Neural cell (in vitro differentiated cells): Measurements from ENCODE around the gene PGAP3. TPM values are rescaled to one million over a fixed set of nuclear protein-coding genes. Genes with fewer than 3 reads are reported as not detected.

Experiments used
- H2AFZ ChIP-seq: fragments of 200-600, 300-800 bp; sonication (generic), shearing (Covaris generic); 2 replicates; pipeline ENCODE4 v1.6.0; 2014; ENCODE audit warnings: low read depth, mild to moderate bottlenecking, antibody characterized with exemption, low read length, moderate library complexity
- H3F3A ChIP-seq: fragments of 200-600 bp; shearing (Covaris generic); 2 replicates; pipeline ENCODE4 v1.6.1; 2016; ENCODE audit warnings: mild to moderate bottlenecking, moderate library complexity, mixed read lengths, antibody characterized with exemption, low read length; ENCODE audit not compliant: insufficient read depth, poor library complexity, severe bottlenecking
- H3K27ac ChIP-seq: fragments of 200-600, 300-800 bp; sonication (generic), shearing (Covaris generic); 2 replicates; pipeline ENCODE4 v1.5.1; 2014; ENCODE audit warnings: mild to moderate bottlenecking, low read length, moderate library complexity
- H3K27me3 ChIP-seq: fragments of 300-800, 200-600 bp; sonication (generic), shearing (Covaris generic); 2 replicates; pipeline ENCODE4 v1.6.0; 2014; ENCODE audit warnings: mild to moderate bottlenecking, low read depth, low read length, moderate library complexity; ENCODE audit not compliant: insufficient read depth
- H3K36me3 ChIP-seq: fragments of 300-800, 200-600 bp; sonication (generic), shearing (Covaris generic); 2 replicates; pipeline ENCODE4 v1.5.1; 2014; ENCODE audit warnings: mild to moderate bottlenecking, antibody characterized with exemption, low read length, moderate library complexity; ENCODE audit not compliant: insufficient read depth
- H3K4me2 ChIP-seq: fragments of 300-800, 200-600 bp; sonication (generic), shearing (Covaris generic); 2 replicates; pipeline ENCODE4 v1.6.0; 2014; ENCODE audit warnings: mild to moderate bottlenecking, low read length
- H3K4me3 ChIP-seq: fragments of 300-800, 200-600 bp; sonication (generic), shearing (Covaris generic); 2 replicates; pipeline ENCODE4 v1.5.1; 2014; ENCODE audit warnings: mild to moderate bottlenecking, low read length, moderate library complexity
- H3K79me2 ChIP-seq: fragments of 200-600 bp; shearing (Covaris generic); replicated peaks from 2 replicates; pipeline ENCODE4 v1.6.0; 2014; ENCODE audit warnings: mild to moderate bottlenecking, low read length, moderate library complexity; ENCODE audit not compliant: insufficient read depth
- H3K9ac ChIP-seq: fragments of 300-800, 200-600 bp; sonication (generic), shearing (Covaris generic); 2 replicates; pipeline ENCODE4 v1.6.1; 2016; ENCODE audit warnings: mild to moderate bottlenecking, low read length, mixed read lengths
- H3K9me2 ChIP-seq: fragments of 200-600 bp; shearing (Covaris generic); 2 replicates; pipeline ENCODE4 v1.6.1; 2016; ENCODE audit warnings: mild to moderate bottlenecking, low read length, mixed read lengths; ENCODE audit not compliant: insufficient read depth
- H3K9me3 ChIP-seq: fragments of 200-600, 300-800 bp; sonication (generic), shearing (Covaris generic); 2 replicates; pipeline ENCODE4 v1.6.1; 2016; ENCODE audit warnings: mild to moderate bottlenecking, mixed run types, low read length, moderate library complexity, mixed read lengths
- H4K20me1 ChIP-seq: fragments of 200-600 bp; shearing (Covaris generic); 2 replicates; pipeline ENCODE4 v1.6.1; 2016; ENCODE audit warnings: mild to moderate bottlenecking, mixed run types; ENCODE audit not compliant: insufficient read depth
- EP300 ChIP-seq: fragments of 450-650 bp; conservative IDR thresholded peaks from 2 replicates; pipeline ENCODE4 v1.6.1; 2014; ENCODE audit warnings: antibody characterized with exemption, mild to moderate bottlenecking, moderate library complexity; ENCODE audit not compliant: poor library complexity, severe bottlenecking
- EZH2 ChIP-seq: fragments of 200-600, 300-800 bp; shearing (Covaris generic), sonication (generic); IDR thresholded peaks from 2 replicates; pipeline ENCODE4 v1.6.1; 2014; ENCODE audit warnings: antibody characterized with exemption, low read length, borderline replicate concordance, mild to moderate bottlenecking; ENCODE audit not compliant: insufficient read depth, poor library complexity, severe bottlenecking
- MXI1 ChIP-seq: fragments of 450-650 bp; conservative IDR thresholded peaks from 2 replicates; pipeline ENCODE4 v1.6.1; 2014; ENCODE audit warnings: antibody characterized with exemption, mild to moderate bottlenecking; ENCODE audit not compliant: poor library complexity, severe bottlenecking
- POLR2AphosphoS5 ChIP-seq: IDR thresholded peaks from 2 replicates; pipeline ENCODE4 v1.6.1; 2012
- RAD21 ChIP-seq: fragments of 450-650 bp; conservative IDR thresholded peaks from 2 replicates; pipeline ENCODE4 v1.6.1; 2014; ENCODE audit warnings: antibody characterized with exemption, mild to moderate bottlenecking, moderate library complexity
- SMC3 ChIP-seq: fragments of 450-650 bp; conservative IDR thresholded peaks from 2 replicates; pipeline ENCODE4 v1.6.1; 2014; ENCODE audit warnings: antibody characterized with exemption, mild to moderate bottlenecking, moderate library complexity; ENCODE audit not compliant: poor library complexity
- TAF1 ChIP-seq: IDR thresholded peaks from 2 replicates; pipeline ENCODE4 v1.6.1; 2012; ENCODE audit warnings: low read depth
- polyA plus RNA-seq: library from polyadenylated mRNA; depleted of rRNA; stranded (reverse); fragments of >200 nt; gene quantifications from 2 replicates; pipeline ENCODE4 v1.2.3, GENCODE V29; 2014
- TF ChIP-seq, protein P1 (sequence below): fragments of 450-650 bp; IDR thresholded peaks from 2 replicates; pipeline ENCODE4 v1.5.1; 2014; ENCODE audit warnings: antibody characterized with exemption, mild to moderate bottlenecking, moderate library complexity; ENCODE audit not compliant: poor library complexity, severe bottlenecking
- TF ChIP-seq, protein P2 (sequence below): IDR thresholded peaks from 2 replicates; pipeline ENCODE4 v1.6.1; 2012; ENCODE audit warnings: borderline replicate concordance

Gene PGAP3
- polyA plus RNA-seq, 1 donor from 2014 or later = 27.2 TPM

DNA sequence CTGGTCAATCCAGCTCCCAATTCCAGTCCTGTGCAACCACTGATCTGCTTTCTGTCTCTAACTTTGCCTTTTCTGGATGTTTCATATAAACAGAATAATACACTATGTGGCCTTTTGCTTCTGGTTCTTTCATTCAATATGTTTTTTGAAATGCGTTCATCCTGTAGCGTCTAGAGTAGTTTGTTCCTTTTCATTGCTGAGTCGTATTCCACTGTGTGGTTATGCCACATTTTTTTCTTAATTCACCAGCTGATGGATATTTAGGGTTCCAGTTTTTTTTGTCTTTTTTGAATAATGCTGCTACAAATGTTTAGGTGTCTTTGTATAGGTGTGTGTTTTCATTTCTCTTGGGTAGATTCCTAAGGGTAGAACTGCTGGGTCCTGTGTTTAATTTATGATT lies 44.7 kb upstream of the PGAP3 start:
- no peaks in the 10 kb centered on the region for H3K36me3 ChIP-seq
- no peaks in the 10 kb centered on the region for H3F3A ChIP-seq
- TF ChIP-seq RAD21 (no peak), POLR2AphosphoS5 (no peak), MXI1 (no peak), TAF1 (no peak), EP300 (no peak), EZH2 (no peak), SMC3 (no peak)
- TF ChIP-seq, protein P1, sequence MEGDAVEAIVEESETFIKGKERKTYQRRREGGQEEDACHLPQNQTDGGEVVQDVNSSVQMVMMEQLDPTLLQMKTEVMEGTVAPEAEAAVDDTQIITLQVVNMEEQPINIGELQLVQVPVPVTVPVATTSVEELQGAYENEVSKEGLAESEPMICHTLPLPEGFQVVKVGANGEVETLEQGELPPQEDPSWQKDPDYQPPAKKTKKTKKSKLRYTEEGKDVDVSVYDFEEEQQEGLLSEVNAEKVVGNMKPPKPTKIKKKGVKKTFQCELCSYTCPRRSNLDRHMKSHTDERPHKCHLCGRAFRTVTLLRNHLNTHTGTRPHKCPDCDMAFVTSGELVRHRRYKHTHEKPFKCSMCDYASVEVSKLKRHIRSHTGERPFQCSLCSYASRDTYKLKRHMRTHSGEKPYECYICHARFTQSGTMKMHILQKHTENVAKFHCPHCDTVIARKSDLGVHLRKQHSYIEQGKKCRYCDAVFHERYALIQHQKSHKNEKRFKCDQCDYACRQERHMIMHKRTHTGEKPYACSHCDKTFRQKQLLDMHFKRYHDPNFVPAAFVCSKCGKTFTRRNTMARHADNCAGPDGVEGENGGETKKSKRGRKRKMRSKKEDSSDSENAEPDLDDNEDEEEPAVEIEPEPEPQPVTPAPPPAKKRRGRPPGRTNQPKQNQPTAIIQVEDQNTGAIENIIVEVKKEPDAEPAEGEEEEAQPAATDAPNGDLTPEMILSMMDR = no peak
- TF ChIP-seq, protein P2, sequence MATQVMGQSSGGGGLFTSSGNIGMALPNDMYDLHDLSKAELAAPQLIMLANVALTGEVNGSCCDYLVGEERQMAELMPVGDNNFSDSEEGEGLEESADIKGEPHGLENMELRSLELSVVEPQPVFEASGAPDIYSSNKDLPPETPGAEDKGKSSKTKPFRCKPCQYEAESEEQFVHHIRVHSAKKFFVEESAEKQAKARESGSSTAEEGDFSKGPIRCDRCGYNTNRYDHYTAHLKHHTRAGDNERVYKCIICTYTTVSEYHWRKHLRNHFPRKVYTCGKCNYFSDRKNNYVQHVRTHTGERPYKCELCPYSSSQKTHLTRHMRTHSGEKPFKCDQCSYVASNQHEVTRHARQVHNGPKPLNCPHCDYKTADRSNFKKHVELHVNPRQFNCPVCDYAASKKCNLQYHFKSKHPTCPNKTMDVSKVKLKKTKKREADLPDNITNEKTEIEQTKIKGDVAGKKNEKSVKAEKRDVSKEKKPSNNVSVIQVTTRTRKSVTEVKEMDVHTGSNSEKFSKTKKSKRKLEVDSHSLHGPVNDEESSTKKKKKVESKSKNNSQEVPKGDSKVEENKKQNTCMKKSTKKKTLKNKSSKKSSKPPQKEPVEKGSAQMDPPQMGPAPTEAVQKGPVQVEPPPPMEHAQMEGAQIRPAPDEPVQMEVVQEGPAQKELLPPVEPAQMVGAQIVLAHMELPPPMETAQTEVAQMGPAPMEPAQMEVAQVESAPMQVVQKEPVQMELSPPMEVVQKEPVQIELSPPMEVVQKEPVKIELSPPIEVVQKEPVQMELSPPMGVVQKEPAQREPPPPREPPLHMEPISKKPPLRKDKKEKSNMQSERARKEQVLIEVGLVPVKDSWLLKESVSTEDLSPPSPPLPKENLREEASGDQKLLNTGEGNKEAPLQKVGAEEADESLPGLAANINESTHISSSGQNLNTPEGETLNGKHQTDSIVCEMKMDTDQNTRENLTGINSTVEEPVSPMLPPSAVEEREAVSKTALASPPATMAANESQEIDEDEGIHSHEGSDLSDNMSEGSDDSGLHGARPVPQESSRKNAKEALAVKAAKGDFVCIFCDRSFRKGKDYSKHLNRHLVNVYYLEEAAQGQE = no peak
- H3K4me3 ChIP-seq = no peak overlapping the region
- H3K9ac ChIP-seq = no peak overlapping the region
- H3K27ac ChIP-seq = no peak overlapping the region
- no peaks in the 10 kb centered on the region for H3K9me3 ChIP-seq
- no peak overlapping the region for H2AFZ ChIP-seq
- no peaks in the 10 kb centered on the region for H3K79me2 ChIP-seq
- no peaks in the 10 kb centered on the region for H3K9me2 ChIP-seq
- no peaks in the 10 kb centered on the region for H4K20me1 ChIP-seq
- peaks cover 20% of the 10 kb centered on the region for H3K27me3 ChIP-seq
- H3K4me2 ChIP-seq = no peak overlapping the region

DNA sequence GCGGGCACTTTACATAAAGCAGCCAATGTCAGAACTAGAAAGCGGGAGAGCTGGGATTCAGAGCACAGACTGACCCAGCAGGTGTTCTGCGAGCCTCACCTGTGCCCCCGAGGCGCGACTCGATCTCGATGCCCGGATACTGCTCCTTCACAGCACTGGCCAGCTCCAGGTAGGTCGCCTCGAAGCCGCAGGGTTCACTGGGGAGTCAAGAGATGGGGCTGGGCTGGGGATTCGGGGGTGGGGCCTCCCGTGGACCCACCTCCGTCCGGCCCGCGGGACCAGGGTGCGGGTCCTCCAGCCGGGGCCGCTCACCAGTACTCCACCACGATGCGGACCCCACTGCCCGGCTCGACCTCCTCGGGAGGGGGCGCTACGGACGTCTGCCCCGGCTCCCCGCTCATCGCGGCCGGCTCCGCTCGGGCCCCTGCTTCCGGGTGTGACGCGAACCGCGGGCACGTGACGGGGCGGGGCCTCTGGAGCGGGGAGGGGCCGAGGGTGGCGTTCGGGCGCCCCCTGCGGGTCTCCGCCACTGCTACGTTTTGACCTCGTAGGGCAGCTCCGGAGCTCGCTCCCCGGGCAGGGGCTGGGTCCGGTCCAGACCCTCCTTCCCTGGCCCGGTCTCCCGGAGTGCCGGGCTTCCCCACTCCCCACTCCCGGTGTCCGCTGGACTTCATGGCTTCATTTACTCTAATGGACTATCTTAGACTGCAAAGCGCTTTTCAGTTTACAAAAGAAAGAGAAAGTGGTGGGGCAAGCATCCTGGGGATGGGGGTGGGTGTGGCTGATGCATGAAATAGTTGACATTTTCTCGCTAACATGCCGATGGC lies 42.5 kb upstream of the PGAP3 start, which contains the start of gene MIEN1:
Gene MIEN1, minus strand, starts transcription at position 438 of the 827 bp plus-strand sequence. Its CDS starts 37 bp downstream, at position 401.
- TF ChIP-seq, protein P2 = no peak
- TF ChIP-seq EP300 = peak; percentile 39
- peak; percentile 54 for TF ChIP-seq RAD21
- TF ChIP-seq TAF1 = no peak
- TF ChIP-seq, protein P1 = peak; percentile 93
- TF ChIP-seq SMC3 = peak; percentile 68
- TF ChIP-seq POLR2AphosphoS5 = peak; percentile 94
- TF ChIP-seq EZH2 = no peak
- peak; percentile 71 for TF ChIP-seq MXI1
- Histone ChIP-seq H3K4me2 (peak within 1 kb of the TSS; percentile 94), H3K9me3 (no peaks in the 10 kb centered on the region), H3K27ac (peak within 1 kb of the TSS; percentile 49), H3K9me2 (no peaks in the 10 kb centered on the region), H3K4me3 (peak within 1 kb of the TSS; percentile 96), H3K36me3 (no peaks in the 10 kb centered on the region), H4K20me1 (no peaks in the 10 kb centered on the region), H2AFZ (peak within 1 kb of the TSS; percentile 85), H3F3A (no peaks in the 10 kb centered on the region), H3K27me3 (no peaks in the 10 kb centered on the region), H3K9ac (peak within 1 kb of the TSS; percentile 87), H3K79me2 (no peaks in the 10 kb centered on the region)
